Kidney epithelial cell (primary cell): ENCODE data around the gene ZG16. TPM values are rescaled to one million over a fixed set of nuclear protein-coding genes. Genes with fewer than 3 reads are reported as not detected.
"Not testable (repeated sequence)": the region's sequence is repeated elsewhere in the genome, so short reads cannot be mapped to it uniquely, and the experiment has no call there.

ENCODE experiments used
- DNase-seq: peaks from one replicate; pipeline ENCODE4 v3.0.0-alpha.2; 2010; ENCODE audit warnings: low read depth
- H3K27me3 ChIP-seq: 2 replicates; pipeline ENCODE4 v1.6.0; 2011; ENCODE audit warnings: low read length; ENCODE audit not compliant: control insufficient read depth, insufficient read depth
- H3K36me3 ChIP-seq: 2 replicates; pipeline ENCODE4 v1.5.1; 2011; ENCODE audit warnings: low read length; ENCODE audit not compliant: control insufficient read depth, insufficient read depth
- H3K4me3 ChIP-seq: 2 replicates; pipeline ENCODE4 v1.5.1; 2011; ENCODE audit warnings: low read depth, mild to moderate bottlenecking, control low read depth, low read length
- CTCF ChIP-seq: IDR thresholded peaks from 2 replicates; pipeline ENCODE4 v1.5.1; 2011; ENCODE audit warnings: mild to moderate bottlenecking, moderate library complexity, low read length, control low read depth, inconsistent platforms; ENCODE audit not compliant: insufficient read depth, poor library complexity, severe bottlenecking
- total RNA-seq: library from RNA; depleted of rRNA; stranded (reverse); fragments of >200 nt; gene quantifications from 2 replicates; pipeline ENCODE4 v1.2.3, GENCODE V29; 2015

The ZG16 gene
- total RNA-seq, 1 donor from 2014 or later = not detected

GRCh38 chr16:29736764-29737163 lies 41.3 kb upstream of the ZG16 start:
- TF ChIP-seq CTCF = no peak
- Histone ChIP-seq H3K4me3 (no peak overlapping the region), H3K36me3 (no peaks in the 10 kb centered on the region), H3K27me3 (peaks cover 2% of the 10 kb centered on the region)
- DNase-seq = no peak

- no peak for TF ChIP-seq CTCF
- no peak overlapping the region for H3K4me3 ChIP-seq
- H3K27me3 ChIP-seq = no peaks in the 10 kb centered on the region
- H3K36me3 ChIP-seq = no peaks in the 10 kb centered on the region
- DNase-seq = no peak
Observed at GRCh38 chr16:29737713-29738112, 40.3 kb upstream of the ZG16 start.

GRCh38 chr16:29738514-29738913 lies 39.5 kb upstream of the ZG16 start:
- Histone ChIP-seq H3K27me3 (no peaks in the 10 kb centered on the region), H3K4me3 (no peak overlapping the region), H3K36me3 (no peaks in the 10 kb centered on the region)
- no peak for DNase-seq
- TF ChIP-seq CTCF = no peak

GRCh38 chr16:29739927-29740629 lies 38.0 kb upstream of the ZG16 start:
- not testable (repeated sequence) for H3K36me3 ChIP-seq, DNase-seq, H3K4me3 ChIP-seq

GRCh38 chr16:29740630-29741015 lies 37.4 kb upstream of the ZG16 start:
- H3K36me3 ChIP-seq = not testable (repeated sequence)

More at GRCh38 chr16:29739927-29740629, 38.0 kb upstream of the ZG16 start:
- not testable (repeated sequence) for H3K27me3 ChIP-seq

GRCh38 chr16:29742683-29743275 lies 35.3 kb upstream of the ZG16 start:
- H3K36me3 ChIP-seq = no peaks in the 10 kb centered on the region
- no peak overlapping the region for H3K4me3 ChIP-seq
- DNase-seq = no peak
- no peaks in the 10 kb centered on the region for H3K27me3 ChIP-seq
- no peak for TF ChIP-seq CTCF

More at GRCh38 chr16:29740630-29741015, 37.4 kb upstream of the ZG16 start:
- not testable (repeated sequence) for DNase-seq, H3K27me3 ChIP-seq, H3K4me3 ChIP-seq

- no peak for TF ChIP-seq CTCF
- H3K4me3 ChIP-seq = no peak overlapping the region
- no peaks in the 10 kb centered on the region for H3K27me3 ChIP-seq
- H3K36me3 ChIP-seq = no peaks in the 10 kb centered on the region
- no peak for DNase-seq
Observed at GRCh38 chr16:29743475-29743826, 34.6 kb upstream of the ZG16 start.
